22Rv1 (cell line): Measurements from ENCODE around the gene GOLGA6C.

Source experiments
- ZFX ChIP-seq: fragments of 450-650 bp; IDR thresholded peaks from 2 replicates; pipeline ENCODE4 v1.6.1; 2017; ENCODE audit warnings: antibody characterized with exemption, borderline replicate concordance
- TF ChIP-seq, protein P1 (sequence below): fragments of 450-650 bp; IDR thresholded peaks from 2 replicates; pipeline ENCODE4 v1.5.1; 2017; ENCODE audit warnings: mild to moderate bottlenecking

DNA sequence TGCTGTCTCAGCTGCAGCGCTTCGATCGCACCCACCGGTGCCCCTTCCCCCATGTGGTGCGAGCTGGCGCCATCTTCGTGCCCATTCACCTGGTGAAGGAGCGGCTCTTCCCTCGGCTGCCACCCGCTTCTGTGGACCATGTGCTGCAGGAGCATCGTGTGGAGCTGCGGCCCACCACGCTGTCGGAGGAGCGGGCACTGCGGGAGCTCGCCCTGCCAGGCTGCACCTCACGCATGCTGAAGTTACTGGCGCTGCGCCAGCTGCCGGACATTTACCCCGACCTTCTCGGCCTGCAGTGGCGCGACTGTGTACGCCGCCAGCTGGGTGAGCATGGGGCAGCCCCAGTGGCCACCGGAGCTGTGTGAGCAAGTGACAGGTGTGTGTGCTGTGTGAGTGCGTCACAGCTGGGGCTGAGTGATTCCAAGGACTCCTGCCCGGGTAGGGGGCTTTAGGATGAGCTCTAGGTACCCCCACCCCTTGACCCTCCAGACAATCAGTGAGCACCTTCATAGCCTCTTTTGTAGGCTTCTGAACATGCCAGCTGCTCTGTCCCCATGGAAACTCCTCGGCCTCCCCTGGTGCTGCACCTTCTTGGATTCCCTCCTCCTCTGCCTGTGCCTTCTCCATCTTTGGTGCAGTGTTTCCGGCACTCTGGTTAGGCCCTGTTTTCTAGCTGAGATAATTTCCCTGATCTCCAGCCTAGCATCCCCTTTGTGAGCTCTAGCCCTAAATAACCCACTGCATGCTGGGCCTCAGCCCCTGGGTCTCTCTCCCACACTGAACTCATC lies 49.4 kb upstream of the GOLGA6C start:
- TF ChIP-seq, protein P1, sequence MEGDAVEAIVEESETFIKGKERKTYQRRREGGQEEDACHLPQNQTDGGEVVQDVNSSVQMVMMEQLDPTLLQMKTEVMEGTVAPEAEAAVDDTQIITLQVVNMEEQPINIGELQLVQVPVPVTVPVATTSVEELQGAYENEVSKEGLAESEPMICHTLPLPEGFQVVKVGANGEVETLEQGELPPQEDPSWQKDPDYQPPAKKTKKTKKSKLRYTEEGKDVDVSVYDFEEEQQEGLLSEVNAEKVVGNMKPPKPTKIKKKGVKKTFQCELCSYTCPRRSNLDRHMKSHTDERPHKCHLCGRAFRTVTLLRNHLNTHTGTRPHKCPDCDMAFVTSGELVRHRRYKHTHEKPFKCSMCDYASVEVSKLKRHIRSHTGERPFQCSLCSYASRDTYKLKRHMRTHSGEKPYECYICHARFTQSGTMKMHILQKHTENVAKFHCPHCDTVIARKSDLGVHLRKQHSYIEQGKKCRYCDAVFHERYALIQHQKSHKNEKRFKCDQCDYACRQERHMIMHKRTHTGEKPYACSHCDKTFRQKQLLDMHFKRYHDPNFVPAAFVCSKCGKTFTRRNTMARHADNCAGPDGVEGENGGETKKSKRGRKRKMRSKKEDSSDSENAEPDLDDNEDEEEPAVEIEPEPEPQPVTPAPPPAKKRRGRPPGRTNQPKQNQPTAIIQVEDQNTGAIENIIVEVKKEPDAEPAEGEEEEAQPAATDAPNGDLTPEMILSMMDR: no peak
- no peak for TF ChIP-seq ZFX
